ENCODE results near the gene SETBP1.

SETBP1 gene

GRCh38 chr18:44824884-44825283 lies 144.2 kb downstream of the SETBP1 start:
- POLR2A ChIA-PET = interaction anchor here (0.5 kb wide), 1 partner anchor 141 kb away, joined by 3 read pairs; no protein-coding TSS in a partner anchor
- CTCF ChIA-PET = interaction anchor here (1.3 kb wide), 1 partner anchor 10 kb away, joined by 3 read pairs; no protein-coding TSS in a partner anchor
- TF ChIP-seq ZNF394 (tag by site-specific recombination; IDR thresholded peaks at IDR 0.05; ENCODE audit: borderline replicate concordance) = peak; percentile 18; the same call in 1 of the 2 replicates
- TF ChIP-seq PRDM10 (tag by site-specific recombination; IDR thresholded peaks at IDR 0.05) = no peak
- peak; percentile 30; the same call in 1 of the 2 replicates for TF ChIP-seq CTCF (tag by site-specific recombination; IDR thresholded peaks at IDR 0.05)
- no peak for TF ChIP-seq ZBTB48 (tag by site-specific recombination; IDR thresholded peaks at IDR 0.05)
- TF ChIP-seq ZNF341 (tag by site-specific recombination; IDR thresholded peaks at IDR 0.05; ENCODE audit: low read depth) = peak; percentile 78

GRCh38 chr18:44826418-44827259 lies 146.0 kb downstream of the SETBP1 start:
- Histone ChIP-seq H3K9me3 (ENCODE audit: control insufficient read depth, insufficient read depth, low read depth, low read length) (no peaks in the 10 kb centered on the region), H3K4me1 (ENCODE audit: control insufficient read depth, insufficient read depth, low read length) (peaks cover 20% of the 10 kb centered on the region), H3K4me3 (ENCODE audit: low read depth, low read length) (no peak overlapping the region), H3K27ac (ENCODE audit: extremely low read depth, low read depth, low read length) (peak overlapping the region; percentile 74), H3K36me3 (ENCODE audit: control insufficient read depth in 2 of 2, insufficient read depth in 1 of 2, low read length in 2 of 2) (no peaks in the 10 kb centered on the region)
- ChIA-PET CTCF (interaction anchor here (0.6 to 3.3 kb wide), 8 partner anchors 8 to 655 kb away, joined by 3 to 9 read pairs (median 4); no protein-coding TSS in a partner anchor), POLR2A (interaction anchor here (1.0 kb wide), 1 partner anchor 148 kb away, joined by 3 read pairs; no protein-coding TSS in a partner anchor)
- TF ChIP-seq OSR2 (tag by site-specific recombination; IDR thresholded peaks at IDR 0.05) (0 out of 2 replicates have a peak, but pooled peaks have one; percentile 8), PRDM10 (tag by site-specific recombination; IDR thresholded peaks at IDR 0.05) (peak; percentile 37), MZF1 (tag by site-specific recombination; IDR thresholded peaks at IDR 0.05; ENCODE audit: borderline replicate concordance) (0 out of 2 replicates have a peak, but pooled peaks have one; percentile 26), ZBTB26 (tag by site-specific recombination; optimal IDR thresholded peaks at IDR 0.05) (no peak), GLIS1 (tag by site-specific recombination; IDR thresholded peaks at IDR 0.05) (peak; percentile 78), ZBTB8A (tag by site-specific recombination; IDR thresholded peaks at IDR 0.05) (peak; percentile 37; the same call in 1 of the 2 replicates), FEZF1 (tag by site-specific recombination; IDR thresholded peaks at IDR 0.05) (no peak), TCF7L2 (IDR thresholded peaks at IDR 0.05; ENCODE audit: borderline replicate concordance, low read depth, low read length) (no peak), ZNF692 (tag by site-specific recombination; IDR thresholded peaks at IDR 0.05) (peak; percentile 87), WT1 (tag by site-specific recombination; IDR thresholded peaks at IDR 0.05) (0 out of 2 replicates have a peak, but pooled peaks have one; percentile 23), ZNF398 (tag by site-specific recombination; IDR thresholded peaks at IDR 0.05) (peak; percentile 34; the same call in 1 of the 2 replicates), EGR2 (tag by site-specific recombination; IDR thresholded peaks at IDR 0.05; ENCODE audit: low read depth) (no peak), ZNF350 (tag by site-specific recombination; IDR thresholded peaks at IDR 0.05) (no peak)

More at GRCh38 chr18:44824884-44825283, 144.2 kb downstream of the SETBP1 start:
- no peak overlapping the region for H3K4me3 ChIP-seq (ENCODE audit: low read depth, low read length)
- peaks cover 17% of the 10 kb centered on the region for H3K4me1 ChIP-seq (ENCODE audit: control insufficient read depth, insufficient read depth, low read length)
- H3K27ac ChIP-seq (ENCODE audit: extremely low read depth, low read depth, low read length) = no peak overlapping the region
- no peaks in the 10 kb centered on the region for H3K9me3 ChIP-seq (ENCODE audit: control insufficient read depth, insufficient read depth, low read depth, low read length)
- H3K36me3 ChIP-seq (ENCODE audit: control insufficient read depth in 2 of 2, insufficient read depth in 1 of 2, low read length in 2 of 2) = no peaks in the 10 kb centered on the region
